Gastroesophageal sphincter (tissue), 4 donors: ENCODE results near the gene ALDOB. TPM values are rescaled to one million over a fixed set of nuclear protein-coding genes. Genes with fewer than 3 reads are reported as not detected.

ENCODE experiments used
- ATAC-seq: fragments of 150-250 bp; one replicate; pipeline ENCODE4 v1.9.1; 2016; ENCODE audit warnings: mild to moderate bottlenecking, moderate library complexity
- H3K27ac ChIP-seq, 4 donors: fragments of 200-600 bp; sonication (generic) in 3 of 4; 1 replicate in 3 of 4; 2 replicates in 1 of 4; pipeline ENCODE4 v1.5.1; 2016 to 2019
- H3K27me3 ChIP-seq: fragments of 200-600 bp; sonication (generic); one replicate; pipeline ENCODE4 v1.5.1; 2019
- H3K36me3 ChIP-seq, 2 donors: fragments of 200-600 bp; sonication (generic); one replicate each; pipeline ENCODE4 v1.5.1; 2019; ENCODE audit warnings: control low read depth in 1 of 2
- H3K4me1 ChIP-seq, 3 donors: fragments of 200-600 bp; sonication (generic); 1 replicate in 2 of 3; 2 replicates in 1 of 3; pipeline ENCODE4 v1.5.1; 2016 to 2019; ENCODE audit warnings: control low read depth in 2 of 3
- H3K4me3 ChIP-seq, 2 donors: fragments of 200-600 bp; sonication (generic); one replicate each; pipeline ENCODE4 v1.5.1; 2019; ENCODE audit warnings: mild to moderate bottlenecking in 1 of 2, moderate library complexity in 1 of 2
- H3K9me3 ChIP-seq, 3 donors: fragments of 200-600 bp; sonication (generic); one replicate each; pipeline ENCODE4 v1.5.1; 2017 to 2019; ENCODE audit warnings: control low read depth in 2 of 3
- CTCF ChIP-seq, 4 experiments: fragments of 200-600 bp in 2 of 4; fragments of 450-650 bp in 2 of 4; sonication (generic) in 1 of 4; IDR thresholded peaks; one replicate each; pipeline ENCODE4 v1.5.1; 2017 to 2019; ENCODE audit warnings: antibody characterized with exemption in 4 of 4, mild to moderate bottlenecking in 2 of 4, moderate library complexity in 2 of 4
- EP300 ChIP-seq: sonication (generic); formaldehyde crosslinking; IDR thresholded peaks from one replicate; pipeline ENCODE4 v1.6.1; 2017; ENCODE audit warnings: antibody characterized with exemption, mild to moderate bottlenecking
- POLR2A ChIP-seq, 2 donors: fragments of 450-650 bp; IDR thresholded peaks; one replicate each; pipeline ENCODE4 v1.6.1; 2017; ENCODE audit warnings: antibody characterized with exemption in 2 of 2, mild to moderate bottlenecking in 2 of 2, moderate library complexity in 1 of 2
- POLR2AphosphoS5 ChIP-seq: sonication (generic); formaldehyde crosslinking; IDR thresholded peaks from one replicate; pipeline ENCODE4 v1.6.1; 2017; ENCODE audit warnings: antibody characterized with exemption
- WGBS, 2 donors: methylation state at CpG; one replicate each; pipeline ENCODE4 v1.1.5; 2018; ENCODE audit warnings: low coverage in 1 of 2; 5-methylcytosine and 5-hydroxymethylcytosine counted together
- total RNA-seq, 4 donors: library from RNA; depleted of rRNA; stranded (reverse); fragments of >200 nt; gene quantifications; one replicate each; pipeline ENCODE4 v1.1.0, GENCODE V29; 2016

Gene ALDOB
- total RNA-seq, 4 donors from 2014 or later = not detected

- no peak for ATAC-seq
- no peak overlapping the region for H3K4me3 ChIP-seq
- WGBS, 2 donors = 68 to 88% methylated on average over 4 of the region's 4 CpGs
- no peaks in the 10 kb centered on the region for H3K9me3 ChIP-seq
- H3K27me3 ChIP-seq = no peaks in the 10 kb centered on the region
- no peaks in the 10 kb centered on the region for H3K36me3 ChIP-seq
- peaks cover 0 to 6% (median 0%) of the 10 kb centered on the region in 3 donors for H3K4me1 ChIP-seq
- TF ChIP-seq EP300 (no peak), POLR2A (IDR thresholded peaks at IDR 0.05) (no peak), POLR2AphosphoS5 (no peak), CTCF (IDR thresholded peaks at IDR 0.05) (no peak)
- no peak overlapping the region for H3K27ac ChIP-seq
These were observed 18.4 kb upstream of the ALDOB start for GRCh38 chr9:101453776-101454570.

- WGBS, 2 donors = 93% methylated on average over 3 of the region's 4 CpGs; no CpG with 5 or more reads in 1 of the 2 donors
- no peak overlapping the region for H3K4me3 ChIP-seq
- TF ChIP-seq EP300 (no peak), CTCF (IDR thresholded peaks at IDR 0.05) (no peak), POLR2AphosphoS5 (no peak), POLR2A (IDR thresholded peaks at IDR 0.05) (no peak)
- ATAC-seq = no peak
- H3K27me3 ChIP-seq = no peaks in the 10 kb centered on the region
- H3K4me1 ChIP-seq = peaks cover 0 to 12% (median 0%) of the 10 kb centered on the region in 3 donors
- no peaks in the 10 kb centered on the region for H3K9me3 ChIP-seq
- no peaks in the 10 kb centered on the region for H3K36me3 ChIP-seq
- no peak overlapping the region for H3K27ac ChIP-seq
These were observed 15.9 kb upstream of the ALDOB start for GRCh38 chr9:101451498-101451897.

DNA sequence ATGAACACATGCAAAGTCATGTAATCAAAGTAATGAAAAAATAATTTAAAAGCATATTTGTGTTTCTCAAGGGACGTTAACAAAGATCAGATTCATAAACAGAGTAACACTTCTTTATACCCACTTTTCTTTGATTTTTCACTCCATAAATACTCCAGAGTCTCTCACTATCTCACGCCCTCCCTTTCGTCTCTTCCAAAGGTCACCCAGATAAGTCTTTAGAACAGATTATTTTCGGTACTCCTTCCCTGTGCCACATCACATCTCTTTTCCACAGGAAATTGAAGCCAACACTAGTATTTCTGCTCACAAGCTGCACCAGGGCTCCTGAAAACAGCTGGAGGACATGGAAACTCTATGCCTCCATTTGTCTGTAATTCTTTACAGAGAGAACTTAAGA, 15.4 kb upstream of the ALDOB start:
- Histone ChIP-seq H3K27me3 (no peaks in the 10 kb centered on the region), H3K4me3 (no peak overlapping the region), H3K4me1 (peaks cover 0 to 12% (median 0%) of the 10 kb centered on the region in 3 donors), H3K9me3 (no peaks in the 10 kb centered on the region), H3K27ac (no peak overlapping the region), H3K36me3 (no peaks in the 10 kb centered on the region)
- no peak for ATAC-seq
- TF ChIP-seq EP300 = no peak
- no peak for TF ChIP-seq CTCF (IDR thresholded peaks at IDR 0.05)
- no peak for TF ChIP-seq POLR2AphosphoS5
- WGBS, 2 donors = 49 to 59% methylated on average over 4 of the region's 4 CpGs

DNA sequence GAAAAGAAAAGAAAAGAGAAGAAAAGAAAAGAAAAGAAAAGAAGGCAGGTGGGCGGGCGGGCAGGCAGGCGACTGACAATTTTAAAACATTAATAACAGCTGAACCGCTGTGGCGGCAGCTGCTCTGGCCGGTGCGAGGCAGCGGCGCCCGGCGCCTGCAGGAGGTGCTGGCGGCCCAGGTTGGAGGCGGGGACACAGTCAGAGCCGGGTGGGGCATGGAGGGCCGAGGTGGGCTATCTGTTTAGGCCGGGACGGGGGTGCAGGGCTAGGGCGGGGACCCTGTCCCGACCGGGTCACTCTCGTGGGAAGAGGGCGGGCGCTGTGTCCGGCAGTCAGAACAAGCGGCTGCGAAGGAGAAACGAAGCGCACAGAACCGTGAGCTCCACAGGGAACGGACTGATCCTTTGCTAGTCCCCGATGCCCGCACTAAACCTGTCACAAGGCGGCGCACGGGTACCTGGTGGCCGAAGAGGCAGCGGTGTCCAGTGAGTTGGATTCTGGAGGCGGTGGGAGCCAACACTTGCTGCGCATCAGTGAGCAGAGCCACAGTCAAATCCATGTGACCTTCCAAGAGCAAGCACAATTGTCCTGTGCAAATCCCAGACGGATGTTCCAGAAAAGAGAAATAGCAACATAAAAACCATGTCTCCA, 13.6 kb upstream of the ALDOB start:
- WGBS, 2 donors = 0% methylated on average over 19 to 25 of the region's 40 CpGs
- peak overlapping the region; percentile 34 to 55 for H3K4me3 ChIP-seq
- TF ChIP-seq CTCF (IDR thresholded peaks at IDR 0.05) (peak; percentile 39 to 75 (median 51)), POLR2AphosphoS5 (no peak), EP300 (no peak), POLR2A (IDR thresholded peaks at IDR 0.05) (no peak)
- no peaks in the 10 kb centered on the region for H3K36me3 ChIP-seq
- ATAC-seq = peak; percentile 98
- peaks cover 0 to 12% (median 0%) of the 10 kb centered on the region in 3 donors for H3K4me1 ChIP-seq
- H3K27ac ChIP-seq = peak overlapping the region in 3 of 4 donors; percentile 53 to 81 (median 77)
- no peaks in the 10 kb centered on the region for H3K9me3 ChIP-seq
- H3K27me3 ChIP-seq = no peaks in the 10 kb centered on the region
